Epithelial cell of esophagus (primary cell): ENCODE data around the gene ACSM3.

Experiments
- DNase-seq: peaks from one replicate; pipeline ENCODE4 v3.0.0; 2010; ENCODE audit warnings: low read depth
- H3K4me3 ChIP-seq: 2 replicates; pipeline ENCODE4 v1.5.1; 2011; ENCODE audit warnings: mild to moderate bottlenecking, low read length, control low read depth
- CTCF ChIP-seq: IDR thresholded peaks from 2 replicates; pipeline ENCODE4 v1.5.1; 2011; ENCODE audit warnings: low read depth, mild to moderate bottlenecking, low read length, control low read depth, inconsistent platforms; ENCODE audit not compliant: insufficient read depth; ENCODE audit errors: missing control alignments

ACSM3 gene

GRCh38 chr16:20734782-20735181 is 29.0 kb upstream of the ACSM3 start:
- TF ChIP-seq CTCF = no peak
- DNase-seq = no peak
- H3K4me3 ChIP-seq = no peak overlapping the region

DNA sequence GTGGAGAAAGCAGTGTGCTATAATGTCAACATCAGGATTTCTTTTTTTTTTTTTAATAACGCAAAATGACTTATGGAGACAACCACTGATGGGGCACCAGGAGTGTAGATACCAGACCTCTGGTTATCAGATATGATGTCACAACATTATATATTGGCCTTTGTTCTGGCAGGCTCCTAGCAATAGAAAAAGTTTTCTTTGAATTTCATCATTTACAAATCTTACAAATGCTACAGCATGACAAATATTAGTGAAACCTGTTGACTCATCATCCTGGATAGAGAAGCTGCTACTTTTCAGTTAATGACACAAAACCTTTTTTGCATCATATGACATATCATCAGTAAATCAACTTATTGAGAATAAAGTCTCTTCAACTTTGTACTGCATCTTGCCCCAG is 28.3 kb upstream of the ACSM3 start:
- DNase-seq = peak; percentile 9
- no peak for TF ChIP-seq CTCF
- no peak overlapping the region for H3K4me3 ChIP-seq

- TF ChIP-seq CTCF = peak; percentile 62
- DNase-seq = peak; percentile 39
Measured at GRCh38 chr16:20740007-20740883, 23.6 kb upstream of the ACSM3 start.

GRCh38 chr16:20740901-20741521 is 22.8 kb upstream of the ACSM3 start:
- no peak for TF ChIP-seq CTCF
- peak; percentile 86 for DNase-seq
- H3K4me3 ChIP-seq = peak overlapping the region; percentile 97

More at GRCh38 chr16:20740007-20740883, 23.6 kb upstream of the ACSM3 start:
- peak overlapping the region; percentile 97 for H3K4me3 ChIP-seq

DNA sequence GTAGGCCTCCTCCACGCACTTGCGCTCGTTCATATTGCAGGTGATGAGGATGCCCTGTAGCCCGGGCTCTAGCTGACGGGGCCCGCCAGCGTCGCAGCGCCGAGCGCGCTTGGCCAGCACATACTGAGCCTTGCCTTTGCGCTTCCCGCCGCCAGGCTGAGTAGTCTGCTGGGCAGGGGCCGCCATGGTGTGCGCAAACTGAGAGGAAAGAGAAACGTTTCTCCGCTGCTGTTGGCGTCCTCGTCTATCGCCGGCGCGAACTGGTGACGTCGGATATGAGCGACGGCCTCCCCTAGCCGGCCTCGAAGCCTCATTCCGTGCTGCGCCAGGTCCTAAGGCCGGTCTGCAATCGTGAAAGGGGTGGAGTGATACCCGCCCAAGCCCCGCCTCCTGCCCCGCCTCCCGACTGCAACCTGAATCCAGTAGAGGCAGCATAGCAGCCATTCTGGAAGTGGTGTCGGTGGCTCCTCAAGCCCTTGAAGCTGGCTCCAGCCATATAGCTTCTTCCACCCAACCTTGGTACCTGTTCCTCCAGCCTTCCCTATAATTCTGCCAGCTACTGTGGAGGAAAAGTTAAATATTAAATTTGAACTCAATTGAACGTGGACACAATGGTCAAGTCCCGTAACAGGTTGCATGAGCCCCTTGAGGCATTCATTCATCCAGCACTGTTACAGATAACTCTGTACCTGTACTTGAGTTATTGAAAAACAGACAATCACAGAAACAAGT is 22.1 kb upstream of the ACSM3 start, which contains the start of gene THUMPD1:
THUMPD1 (minus strand) TSS at position 265 of the 732 bp plus-strand sequence; CDS start at position 186, 79 bp downstream.
- peak within 1 kb of the TSS; percentile 97 for H3K4me3 ChIP-seq
- TF ChIP-seq CTCF = peak; percentile 35
- DNase-seq = peak; percentile 98

DNA sequence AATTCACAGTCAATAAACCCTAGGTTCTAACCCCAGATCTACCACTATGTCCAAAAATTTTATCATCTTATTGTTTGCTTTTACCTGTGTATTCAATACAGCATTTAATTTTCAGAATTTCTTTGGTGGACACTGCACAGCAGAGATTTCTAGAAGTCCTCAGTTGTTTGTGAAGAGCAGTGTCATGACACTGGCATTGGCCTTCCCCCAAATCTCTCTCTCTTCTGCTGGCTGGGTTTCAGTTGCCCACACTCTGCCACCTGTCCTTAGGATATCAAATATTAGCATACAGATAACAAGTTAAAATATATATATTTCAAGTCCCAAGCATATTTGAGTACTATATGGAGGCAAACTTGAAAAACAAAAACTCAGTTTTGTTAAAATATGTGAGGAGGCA is 20.2 kb upstream of the ACSM3 start:
- no peak for DNase-seq
- H3K4me3 ChIP-seq = no peak overlapping the region
- no peak for TF ChIP-seq CTCF
